Thyroid gland (tissue), 4 donors: Measurements from ENCODE around the gene SMAP2. TPM values are rescaled to one million over a fixed set of nuclear protein-coding genes. Genes with fewer than 3 reads are reported as not detected.

Source experiments
- DNase-seq, 2 donors: peaks; one replicate each; pipeline ENCODE4 v3.0.0-alpha.2; 2019
- H3K27ac ChIP-seq, 3 donors: fragments of 200-600 bp; sonication (generic); 1 replicate in 2 of 3; 2 replicates in 1 of 3; pipeline ENCODE4 v1.5.1; 2016 to 2019; ENCODE audit warnings: mild to moderate bottlenecking in 1 of 3, moderate library complexity in 1 of 3
- H3K27me3 ChIP-seq: fragments of 200-600 bp; sonication (generic); one replicate; pipeline ENCODE4 v1.5.1; 2019
- H3K36me3 ChIP-seq, 2 donors: fragments of 200-600 bp; sonication (generic); one replicate each; pipeline ENCODE4 v1.5.1; 2016 to 2019
- H3K4me1 ChIP-seq, 2 donors: fragments of 200-600 bp; sonication (generic); one replicate each; pipeline ENCODE4 v1.5.1; 2017 to 2019
- H3K4me3 ChIP-seq, 3 donors: fragments of 200-600 bp; sonication (generic); replicated peaks in 1 of 3; 1 replicate in 2 of 3; 2 replicates in 1 of 3; pipeline ENCODE4 v1.5.1; 2016; ENCODE audit warnings: mild to moderate bottlenecking in 1 of 3
- H3K9me3 ChIP-seq: fragments of 200-600 bp; sonication (generic); one replicate; pipeline ENCODE4 v1.5.1; 2017
- POLR2A ChIP-seq, 2 donors: fragments of 450-650 bp; IDR thresholded peaks; one replicate each; pipeline ENCODE4 v1.6.1; 2017; ENCODE audit warnings: antibody characterized with exemption in 2 of 2, mild to moderate bottlenecking in 2 of 2, moderate library complexity in 1 of 2
- WGBS, 2 donors: methylation state at CpG; one replicate each; pipeline ENCODE4 v1.1.5; 2017; 5-methylcytosine and 5-hydroxymethylcytosine counted together
- intact Hi-C: fragments of 100-400 bp; cut with DNase I; formaldehyde crosslinking; loops from one replicate; pipeline ENCODE4 v1.15.1; 2023
- total RNA-seq, 4 donors: library from RNA; depleted of rRNA; stranded (reverse); fragments of >200 nt; gene quantifications; one replicate each; pipeline ENCODE4 v1.2.3, GENCODE V29; 2016
- TF ChIP-seq, protein P1 (sequence below), 6 experiments: fragments of 200-600 bp in 3 of 6; fragments of 450-650 bp in 3 of 6; sonication (generic) in 3 of 6; IDR thresholded peaks; one replicate each; pipeline ENCODE4 v1.5.1; 2016 to 2019; ENCODE audit warnings: antibody characterized with exemption in 6 of 6, mild to moderate bottlenecking in 2 of 6, inconsistent platforms in 1 of 6, moderate library complexity in 1 of 6

The SMAP2 gene
- total RNA-seq, 4 donors from 2014 or later, result 21.9 to 29.3 (median 26.8) TPM

DNA sequence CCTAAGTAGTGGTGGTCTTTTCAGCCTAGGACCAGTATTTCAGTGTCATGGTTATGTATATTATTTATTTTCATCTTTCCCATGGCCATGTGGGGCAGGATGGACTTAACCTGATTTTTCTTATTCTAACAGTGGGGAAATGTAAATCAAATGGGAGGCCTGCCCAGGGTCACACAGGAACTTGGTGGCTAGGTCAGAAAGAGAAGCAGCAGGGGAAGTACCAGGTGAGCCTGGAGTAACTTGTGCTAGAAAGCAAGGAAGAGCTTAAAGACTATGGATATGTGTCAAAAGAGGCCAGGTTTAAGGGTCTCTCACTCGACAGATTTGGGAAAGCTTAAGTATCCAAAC, 77.7 kb downstream of the SMAP2 start:
- WGBS, 2 donors, result 85 to 90% methylated on average over 1 of the region's 1 CpG

DNA sequence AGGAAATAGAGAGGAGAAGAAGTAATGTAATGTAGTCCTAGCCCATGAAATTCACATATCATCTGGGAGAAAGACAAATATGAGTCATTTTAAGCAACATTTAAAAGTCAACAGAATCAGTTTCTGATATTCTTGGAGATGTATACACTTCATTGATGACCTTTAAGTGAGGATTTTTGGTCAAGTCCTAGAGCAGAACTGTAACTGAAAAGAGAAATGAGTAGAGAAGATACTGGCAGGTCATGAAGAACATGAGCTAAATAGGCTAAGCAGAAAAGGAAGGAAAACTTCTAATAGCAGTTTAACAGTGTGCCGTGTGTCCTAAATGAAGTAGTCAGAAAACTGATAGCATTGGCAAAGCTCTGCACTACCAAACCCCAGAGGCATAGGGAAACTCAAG, 81.3 kb downstream of the SMAP2 start:
- no peaks in the 10 kb centered on the region for H3K27me3 ChIP-seq
- TF ChIP-seq, protein P1, sequence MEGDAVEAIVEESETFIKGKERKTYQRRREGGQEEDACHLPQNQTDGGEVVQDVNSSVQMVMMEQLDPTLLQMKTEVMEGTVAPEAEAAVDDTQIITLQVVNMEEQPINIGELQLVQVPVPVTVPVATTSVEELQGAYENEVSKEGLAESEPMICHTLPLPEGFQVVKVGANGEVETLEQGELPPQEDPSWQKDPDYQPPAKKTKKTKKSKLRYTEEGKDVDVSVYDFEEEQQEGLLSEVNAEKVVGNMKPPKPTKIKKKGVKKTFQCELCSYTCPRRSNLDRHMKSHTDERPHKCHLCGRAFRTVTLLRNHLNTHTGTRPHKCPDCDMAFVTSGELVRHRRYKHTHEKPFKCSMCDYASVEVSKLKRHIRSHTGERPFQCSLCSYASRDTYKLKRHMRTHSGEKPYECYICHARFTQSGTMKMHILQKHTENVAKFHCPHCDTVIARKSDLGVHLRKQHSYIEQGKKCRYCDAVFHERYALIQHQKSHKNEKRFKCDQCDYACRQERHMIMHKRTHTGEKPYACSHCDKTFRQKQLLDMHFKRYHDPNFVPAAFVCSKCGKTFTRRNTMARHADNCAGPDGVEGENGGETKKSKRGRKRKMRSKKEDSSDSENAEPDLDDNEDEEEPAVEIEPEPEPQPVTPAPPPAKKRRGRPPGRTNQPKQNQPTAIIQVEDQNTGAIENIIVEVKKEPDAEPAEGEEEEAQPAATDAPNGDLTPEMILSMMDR (IDR thresholded peaks at IDR 0.05), result no peak
- TF ChIP-seq POLR2A (IDR thresholded peaks at IDR 0.05), result no peak
- H3K4me1 ChIP-seq, result peaks cover 0 to 6% of the 10 kb centered on the region in 2 donors
- DNase-seq, result no peak
- 92 to 96% methylated on average over 1 of the region's 1 CpG for WGBS, 2 donors
- no peak overlapping the region for H3K4me3 ChIP-seq
- peaks cover 3% of the 10 kb centered on the region for H3K9me3 ChIP-seq
- H3K27ac ChIP-seq, result no peak overlapping the region
- H3K36me3 ChIP-seq, result peaks cover 0 to 7% of the 10 kb centered on the region in 2 donors
- intact Hi-C loops, result no loop called here

More for the DNA sequence above, 77.7 kb downstream of the SMAP2 start:
- DNase-seq, result no peak
- H3K9me3 ChIP-seq, result no peaks in the 10 kb centered on the region
- H3K27ac ChIP-seq, result no peak overlapping the region
- no peak for TF ChIP-seq POLR2A (IDR thresholded peaks at IDR 0.05)
- TF ChIP-seq, protein P1 (IDR thresholded peaks at IDR 0.05), result no peak
- H3K27me3 ChIP-seq, result no peaks in the 10 kb centered on the region
- H3K4me3 ChIP-seq, result no peak overlapping the region
- intact Hi-C loops, result no loop called here
- H3K36me3 ChIP-seq, result no peaks in the 10 kb centered on the region
- peaks cover 0 to 6% of the 10 kb centered on the region in 2 donors for H3K4me1 ChIP-seq

DNA sequence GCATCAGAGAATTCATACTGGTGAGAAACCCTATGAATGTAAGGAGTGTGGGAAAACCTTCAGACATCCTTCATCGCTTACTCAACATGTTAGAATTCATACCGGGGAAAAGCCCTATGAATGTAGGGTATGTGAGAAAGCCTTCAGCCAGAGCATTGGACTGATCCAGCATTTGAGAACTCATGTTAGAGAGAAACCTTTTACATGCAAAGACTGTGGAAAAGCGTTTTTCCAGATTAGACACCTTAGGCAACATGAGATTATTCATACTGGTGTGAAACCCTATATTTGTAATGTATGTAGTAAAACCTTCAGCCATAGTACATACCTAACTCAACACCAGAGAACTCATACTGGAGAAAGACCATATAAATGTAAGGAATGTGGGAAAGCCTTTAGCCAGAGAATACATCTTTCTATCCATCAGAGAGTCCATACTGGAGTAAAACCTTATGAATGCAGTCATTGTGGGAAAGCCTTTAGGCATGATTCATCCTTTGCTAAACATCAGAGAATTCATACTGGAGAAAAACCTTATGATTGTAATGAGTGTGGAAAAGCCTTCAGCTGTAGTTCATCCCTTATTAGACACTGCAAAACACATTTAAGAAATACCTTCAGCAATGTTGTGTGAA, 89.5 kb downstream of the SMAP2 start:
- H3K36me3 ChIP-seq, result peaks cover 0 to 7% of the 10 kb centered on the region in 2 donors

DNA sequence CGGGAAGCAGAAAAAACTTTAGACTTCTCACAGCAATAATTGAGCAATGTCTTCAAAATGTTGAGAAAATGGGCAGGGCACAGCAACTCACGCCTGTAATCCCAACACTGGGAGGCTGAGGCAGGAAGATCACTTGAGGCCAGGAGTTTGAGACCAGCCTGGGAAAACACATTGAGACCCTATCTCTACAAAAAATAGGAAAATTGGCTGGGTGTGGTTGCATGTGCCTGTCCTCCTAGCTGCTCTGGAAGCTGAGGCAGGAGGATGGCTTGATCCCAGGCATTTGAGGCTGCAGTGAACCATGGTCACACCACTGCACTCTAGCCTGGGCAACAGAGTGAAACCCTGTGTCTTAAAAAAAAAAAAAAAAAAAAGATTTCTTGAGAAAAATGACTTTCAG, 95.8 kb downstream of the SMAP2 start:
- intact Hi-C loops, result no loop called here
- Histone ChIP-seq H3K9me3 (no peaks in the 10 kb centered on the region), H3K36me3 (no peaks in the 10 kb centered on the region), H3K27ac (no peak overlapping the region), H3K27me3 (no peaks in the 10 kb centered on the region), H3K4me3 (no peak overlapping the region), H3K4me1 (no peaks in the 10 kb centered on the region)
- DNase-seq, result no peak
- WGBS, 2 donors, result 94 to 96% methylated on average over 2 of the region's 2 CpGs
- TF ChIP-seq POLR2A (IDR thresholded peaks at IDR 0.05), result no peak
- TF ChIP-seq, protein P1 (IDR thresholded peaks at IDR 0.05), result no peak

More for the DNA sequence above, 89.5 kb downstream of the SMAP2 start:
- Histone ChIP-seq H3K4me3 (no peak overlapping the region), H3K4me1 (no peaks in the 10 kb centered on the region), H3K27ac (no peak overlapping the region), H3K27me3 (no peaks in the 10 kb centered on the region), H3K9me3 (peaks cover 6% of the 10 kb centered on the region)
- intact Hi-C loops, result no loop called here
- WGBS, 2 donors, result 96 to 97% methylated on average over 3 of the region's 3 CpGs
- no peak for DNase-seq
- TF ChIP-seq POLR2A (IDR thresholded peaks at IDR 0.05), result no peak
- TF ChIP-seq, protein P1 (IDR thresholded peaks at IDR 0.05), result no peak

Other genes starting within 250 kb of the SMAP2 start
- 10 to 100 TPM; 17.3 to 31.0 (median 21.2) TPM for gene RLF, start 212.3 kb upstream of the SMAP2 start, total RNA-seq
- gene TMCO2, start 125.8 kb upstream of the SMAP2 start, total RNA-seq, result not detected
- gene ZMPSTE24, start 115.5 kb upstream of the SMAP2 start, total RNA-seq, result 10 to 100 TPM; 45.1 to 61.7 (median 56.7) TPM
- 10 to 100 TPM in 2 of 4 donors, 1 to 10 TPM in 2; 6.2 to 21.6 (median 11.7) TPM for gene COL9A2, start 56.4 kb upstream of the SMAP2 start, total RNA-seq
- 1 to 10 TPM in 1 of 4 donors, under 1 TPM in 1, not detected in 2; 0.40 to 1.0 TPM for gene ZFP69B, start 76.7 kb downstream of the SMAP2 start, total RNA-seq
- gene ZFP69, start 103.6 kb downstream of the SMAP2 start, total RNA-seq, result 1 to 10 TPM in 3 of 4 donors, under 1 TPM in 1; 0.92 to 4.8 (median 3.0) TPM
- gene EXO5, start 135.0 kb downstream of the SMAP2 start, total RNA-seq, result 10 to 100 TPM in 3 of 4 donors, 1 to 10 TPM in 1; 6.0 to 14.2 (median 11.2) TPM
- gene ZNF684, start 157.9 kb downstream of the SMAP2 start, total RNA-seq, result 1 to 10 TPM; 6.2 to 9.3 (median 7.1) TPM